Prostate gland (tissue), 2 donors: Measurements from ENCODE around the gene ZEB2. TPM values are rescaled to one million over a fixed set of nuclear protein-coding genes. Genes with fewer than 3 reads are reported as not detected.

Experiments used
- DNase-seq: peaks from one replicate; pipeline ENCODE4 v3.0.0-alpha.2; 2019; ENCODE audit warnings: low spot score
- H3K27ac ChIP-seq, 2 donors: fragments of 200-600 bp; sonication (generic); 2 replicates each; pipeline ENCODE4 v1.5.1; 2017 to 2019
- H3K27me3 ChIP-seq: fragments of 200-600 bp; sonication (generic); replicated peaks from 2 replicates; pipeline ENCODE4 v1.5.1; 2019; ENCODE audit not compliant: insufficient read depth
- H3K36me3 ChIP-seq, 2 donors: fragments of 200-600 bp; sonication (generic); 1 replicate in 1 of 2; 2 replicates in 1 of 2; pipeline versions ENCODE4 v1.5.1 to v1.8.1; 2017 to 2019
- H3K4me1 ChIP-seq: fragments of 200-600 bp; sonication (generic); replicated peaks from 2 replicates; pipeline ENCODE4 v1.5.1; 2019
- H3K4me3 ChIP-seq, 2 donors: fragments of 200-600 bp; sonication (generic); 2 replicates each; pipeline ENCODE4 v1.5.1; 2017 to 2019
- H3K9me3 ChIP-seq: fragments of 200-600 bp; sonication (generic); 2 replicates; pipeline ENCODE4 v1.5.1; 2017
- CTCF ChIP-seq, 4 experiments: fragments of 200-600 bp in 2 of 4; fragments of 450-650 bp in 2 of 4; sonication (generic) in 2 of 4; IDR thresholded peaks; 1 replicate in 3 of 4; 2 replicates in 1 of 4; pipeline ENCODE4 v1.5.1; 2016 to 2019; ENCODE audit warnings: antibody characterized with exemption in 4 of 4, mild to moderate bottlenecking in 2 of 4, moderate library complexity in 2 of 4
- POLR2A ChIP-seq: fragments of 450-650 bp; IDR thresholded peaks from one replicate; pipeline ENCODE4 v1.6.1; 2016; ENCODE audit warnings: antibody characterized with exemption, mild to moderate bottlenecking
- POLR2AphosphoS5 ChIP-seq: sonication (generic); formaldehyde crosslinking; IDR thresholded peaks from one replicate; pipeline ENCODE4 v1.6.1; 2017; ENCODE audit warnings: antibody characterized with exemption
- WGBS: methylation state at CpG from one replicate; pipeline ENCODE4 v1.1.5; 2018; 5-methylcytosine and 5-hydroxymethylcytosine counted together
- intact Hi-C: fragments of 100-400 bp; cut with DNase I; formaldehyde crosslinking; loops from one replicate; pipeline ENCODE4 v1.14.2; 2022
- total RNA-seq, 2 donors: library from RNA; depleted of rRNA; stranded (reverse); fragments of >200 nt; gene quantifications; one replicate each; pipeline ENCODE4 v1.1.0, GENCODE V29; 2016

Gene ZEB2
- total RNA-seq, 2 donors from 2014 or later: 13.1 to 80.4 TPM

DNA sequence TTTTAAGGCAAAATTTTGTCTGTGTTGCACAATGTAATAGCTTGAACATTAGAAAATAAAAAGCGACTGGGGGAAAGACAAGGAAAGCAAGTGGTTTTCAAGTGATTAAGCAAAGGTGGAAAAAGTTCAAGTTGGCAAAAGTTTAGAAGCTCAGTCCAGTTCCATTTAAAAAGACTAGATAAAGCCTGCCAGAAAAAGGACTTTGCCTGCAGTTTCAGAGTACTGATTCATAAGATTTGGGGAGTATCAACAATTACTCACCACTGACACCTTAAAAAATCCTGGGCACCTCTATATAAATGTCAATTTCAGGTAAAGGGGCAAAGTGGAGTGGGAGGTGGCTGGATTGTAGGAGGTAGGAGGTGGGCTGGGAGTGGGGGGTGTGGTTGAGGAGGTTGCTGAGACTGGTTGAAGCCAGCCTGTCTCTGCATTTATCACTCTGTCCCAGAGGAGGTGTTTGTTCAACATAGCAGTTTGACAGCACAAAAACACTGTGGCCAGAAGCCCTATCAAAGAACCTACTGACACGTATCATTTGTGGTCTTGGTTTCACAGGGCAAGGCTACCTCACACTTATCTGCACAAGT is 14.6 kb downstream of the ZEB2 start:
- 41% methylated on average over 2 of the region's 2 CpGs for WGBS
- H3K4me1 ChIP-seq: no peaks in the 10 kb centered on the region
- DNase-seq: no peak
- H3K27ac ChIP-seq: no peak overlapping the region
- no peak overlapping the region for H3K4me3 ChIP-seq
- H3K27me3 ChIP-seq: no peaks in the 10 kb centered on the region
- H3K36me3 ChIP-seq: no peaks in the 10 kb centered on the region
- intact Hi-C loops: no loop called here
- no peaks in the 10 kb centered on the region for H3K9me3 ChIP-seq
- TF ChIP-seq CTCF (IDR thresholded peaks at IDR 0.05): no peak
- TF ChIP-seq POLR2AphosphoS5: no peak
- TF ChIP-seq POLR2A: no peak

- Histone ChIP-seq H3K9me3 (no peaks in the 10 kb centered on the region), H3K27me3 (no peaks in the 10 kb centered on the region), H3K36me3 (no peaks in the 10 kb centered on the region), H3K27ac (no peak overlapping the region), H3K4me3 (no peak overlapping the region), H3K4me1 (no peaks in the 10 kb centered on the region)
- intact Hi-C loops: no loop called here
- TF ChIP-seq POLR2A: no peak
- no peak for TF ChIP-seq CTCF (IDR thresholded peaks at IDR 0.05)
- TF ChIP-seq POLR2AphosphoS5: no peak
- no peak for DNase-seq
- WGBS: 62% methylated on average over 6 of the region's 6 CpGs
These were observed 15.7 kb downstream of the ZEB2 start for GRCh38 chr2:144504218-144504641.

DNA sequence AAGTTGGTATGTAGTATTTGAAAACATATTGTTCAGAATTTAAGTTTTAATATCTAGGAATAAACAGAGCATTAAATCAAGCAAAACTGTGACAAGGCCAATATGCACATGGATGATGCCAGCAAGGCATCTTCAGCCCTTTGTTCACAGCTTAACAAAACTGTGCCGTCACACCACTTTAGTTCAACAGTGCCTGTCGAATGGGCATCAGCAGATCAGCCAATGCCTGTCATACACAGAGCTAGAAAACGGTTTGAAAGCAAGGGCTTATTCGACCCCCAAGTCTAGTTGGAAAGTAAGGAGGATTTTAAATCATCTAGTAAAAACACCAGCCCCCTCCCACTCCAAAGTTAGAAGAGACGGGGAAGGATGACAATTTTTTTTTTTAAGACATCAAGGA is 16.7 kb downstream of the ZEB2 start:
- no peaks in the 10 kb centered on the region for H3K4me1 ChIP-seq
- no peaks in the 10 kb centered on the region for H3K36me3 ChIP-seq
- WGBS: 64% methylated on average over 5 of the region's 5 CpGs
- TF ChIP-seq POLR2AphosphoS5: no peak
- TF ChIP-seq POLR2A: no peak
- no peak for TF ChIP-seq CTCF (IDR thresholded peaks at IDR 0.05)
- no peak overlapping the region for H3K27ac ChIP-seq
- intact Hi-C loops: no loop called here
- no peaks in the 10 kb centered on the region for H3K27me3 ChIP-seq
- no peaks in the 10 kb centered on the region for H3K9me3 ChIP-seq
- H3K4me3 ChIP-seq: no peak overlapping the region
- no peak for DNase-seq

GRCh38 chr2:144502369-144502768 is 17.6 kb downstream of the ZEB2 start:
- no peak for TF ChIP-seq POLR2A
- TF ChIP-seq CTCF (IDR thresholded peaks at IDR 0.05): no peak
- TF ChIP-seq POLR2AphosphoS5: no peak
- Histone ChIP-seq H3K27ac (no peak overlapping the region), H3K27me3 (no peaks in the 10 kb centered on the region), H3K4me1 (no peaks in the 10 kb centered on the region), H3K36me3 (no peaks in the 10 kb centered on the region), H3K4me3 (no peak overlapping the region), H3K9me3 (no peaks in the 10 kb centered on the region)
- DNase-seq: no peak
- 61% methylated on average over 7 of the region's 7 CpGs for WGBS
- intact Hi-C loops: no loop called here

DNA sequence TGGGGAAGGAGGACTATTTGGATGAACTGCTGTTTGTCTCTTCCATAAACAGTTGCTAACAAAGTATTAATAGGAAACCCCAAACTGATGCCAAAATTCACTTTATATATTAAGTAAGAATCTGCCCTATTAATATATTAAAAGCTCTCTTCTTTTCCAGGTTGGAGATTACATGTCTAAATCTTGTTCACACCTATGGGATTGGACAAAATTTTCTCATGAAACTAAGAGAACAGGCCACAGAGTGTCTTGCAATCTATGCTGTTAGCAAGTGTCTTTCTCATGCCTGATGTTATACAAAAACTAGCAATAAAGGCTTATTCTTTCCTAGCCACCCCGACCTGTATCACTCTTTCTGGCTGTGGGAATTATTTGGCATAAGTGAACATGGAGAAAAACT is 18.3 kb downstream of the ZEB2 start:
- intact Hi-C loops: no loop called here
- Histone ChIP-seq H3K27ac (no peak overlapping the region), H3K4me3 (no peak overlapping the region), H3K36me3 (no peaks in the 10 kb centered on the region), H3K27me3 (no peaks in the 10 kb centered on the region), H3K9me3 (no peaks in the 10 kb centered on the region), H3K4me1 (no peaks in the 10 kb centered on the region)
- no peak for TF ChIP-seq CTCF (IDR thresholded peaks at IDR 0.05)
- no peak for TF ChIP-seq POLR2AphosphoS5
- no peak for TF ChIP-seq POLR2A
- WGBS: 85% methylated on average over 1 of the region's 1 CpG
- no peak for DNase-seq
